Measurements from ENCODE around the gene MORN2. TPM values are rescaled to one million over a fixed set of nuclear protein-coding genes. Genes with fewer than 3 reads are reported as not detected.

The MORN2 gene
- total and polyA plus RNA-seq, 9 of the 15 experiments (the other 6 are each of a cell fraction or from before 2014, with no cell fraction given): 10.4 to 39.5 (median 20.8) TPM

DNA sequence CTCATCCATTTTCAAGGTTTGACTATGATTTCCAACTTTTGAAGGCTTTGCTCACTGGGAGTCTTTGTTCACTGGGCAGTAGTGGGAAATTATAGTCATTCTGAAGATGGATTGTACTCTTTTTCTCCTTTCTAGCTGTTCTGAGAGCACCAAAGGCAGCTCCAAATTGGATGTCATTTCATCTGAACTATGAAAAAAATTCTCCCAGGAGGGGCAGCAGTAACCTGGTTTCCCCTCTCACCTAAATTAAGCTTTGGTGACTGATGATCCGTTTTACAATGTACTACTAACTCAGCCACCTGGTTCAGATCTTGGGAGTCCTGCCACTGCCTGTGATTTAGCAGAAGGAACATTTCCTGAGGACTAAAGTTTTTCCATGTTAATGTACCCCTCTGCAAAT, 31.5 kb downstream of the MORN2 start:
- Histone ChIP-seq H3K9me3 (replicated peaks; ENCODE audit: control insufficient read depth, insufficient read depth, low read depth, low read length) (no peaks in the 10 kb centered on the region), H3K4me2 (ENCODE audit: insufficient read depth, low read length) (no peak overlapping the region), H2AFZ (ENCODE audit: low read depth, low read length) (no peak overlapping the region), H3K9me1 (ENCODE audit: control insufficient read depth, insufficient read depth, low read length) (no peaks in the 10 kb centered on the region), H3K27ac (ENCODE audit: extremely low read depth, low read depth, low read length) (no peak overlapping the region), H3K36me3 (ENCODE audit: control insufficient read depth, insufficient read depth, low read length) (no peaks in the 10 kb centered on the region), H4K20me1 (replicated peaks; ENCODE audit: control insufficient read depth, insufficient read depth, low read length) (no peaks in the 10 kb centered on the region), H3K9ac (ENCODE audit: insufficient read depth in 1 of 2, low read depth in 2 of 2, low read length in 2 of 2) (no peak overlapping the region), H3K4me1 (replicated peaks in 1 of 2; ENCODE audit: control insufficient read depth in 2 of 2, insufficient read depth in 2 of 2, low read length in 2 of 2) (no peaks in the 10 kb centered on the region), H3K27me3 (ENCODE audit: control insufficient read depth in 2 of 2, insufficient read depth in 2 of 2, low read length in 2 of 2) (no peaks in the 10 kb centered on the region; a peak in 1 of 5 replicates), H3K4me3 (no peak overlapping the region), H3K79me2 (ENCODE audit: control insufficient read depth, insufficient read depth, low read length) (no peaks in the 10 kb centered on the region)
- 0% methylated on average over 1 of the region's 1 CpG for WGBS (ENCODE audit: insufficient coverage, low coverage, missing lambda C conversion rate)
- CTCF ChIA-PET (ENCODE audit: low intra/inter-chr PET ratio): no interaction called here
- FAIRE-seq (no peak), DNase-seq (ENCODE audit: extremely low read depth in 1 of 4, low spot score in 3 of 4) (no peak), ATAC-seq (no peak)
- intact Hi-C loops (cut with micrococcal nuclease): no loop called here
- POLR2A ChIA-PET: interaction anchor here (0.5 to 1.5 kb wide), 3 partner anchors 13 to 156 kb away, joined by 3 to 5 read pairs (median 3); partner anchors contain the start of gene SRSF7
- no TSS peak for BruUV-seq (replicated peaks)
- TF ChIP-seq ZFP91 (CRISPR knock-in tag; IDR thresholded peaks at IDR 0.05): no peak
- in situ Hi-C loops (cut with MboI): no loop called here

DNA sequence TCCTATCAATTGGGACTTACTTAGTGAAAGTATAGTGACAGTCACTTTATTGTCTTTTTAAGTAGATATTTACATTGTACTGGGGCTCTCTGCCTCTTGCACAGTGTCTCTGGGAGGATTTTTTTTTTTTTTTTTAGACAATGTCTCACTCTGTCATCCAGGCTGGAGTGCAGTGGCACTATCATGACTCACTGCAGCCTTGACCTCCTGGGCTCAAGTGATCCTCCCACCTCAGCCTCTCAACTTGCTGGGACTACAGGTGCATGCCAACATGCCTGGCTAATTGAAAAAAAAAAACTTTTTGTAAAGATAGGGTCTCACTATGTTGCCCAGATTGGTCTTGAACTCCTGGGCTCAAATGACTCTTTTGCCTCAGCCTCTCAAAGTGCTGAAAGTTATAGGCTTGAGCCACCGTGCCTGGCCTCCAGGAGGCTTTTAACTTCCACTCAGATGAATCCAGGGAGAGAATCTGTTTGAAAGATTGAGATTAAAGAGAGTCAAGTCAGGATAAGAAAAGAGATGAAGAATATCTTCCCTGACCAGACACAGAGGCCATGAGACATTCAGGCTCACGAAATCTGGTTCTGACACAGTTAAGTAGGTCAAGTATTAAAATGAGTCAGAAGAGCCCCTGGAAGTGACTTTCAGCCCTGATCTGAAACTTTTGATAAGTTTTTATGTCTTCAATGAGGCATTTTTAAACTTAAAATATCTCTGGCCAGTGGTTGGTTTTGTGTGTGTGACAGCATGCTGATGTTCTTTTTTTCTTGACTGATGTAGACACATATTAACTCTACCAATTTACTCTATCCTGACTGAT, 32.2 kb downstream of the MORN2 start:
- Histone ChIP-seq H3K27me3 (ENCODE audit: control insufficient read depth in 2 of 2, insufficient read depth in 2 of 2, low read length in 2 of 2) (no peaks in the 10 kb centered on the region; a peak in 1 of 5 replicates), H3K9me3 (replicated peaks; ENCODE audit: control insufficient read depth, insufficient read depth, low read depth, low read length) (no peaks in the 10 kb centered on the region), H3K4me1 (replicated peaks in 1 of 2; ENCODE audit: control insufficient read depth in 2 of 2, insufficient read depth in 2 of 2, low read length in 2 of 2) (no peaks in the 10 kb centered on the region), H4K20me1 (replicated peaks; ENCODE audit: control insufficient read depth, insufficient read depth, low read length) (no peaks in the 10 kb centered on the region), H3K79me2 (ENCODE audit: control insufficient read depth, insufficient read depth, low read length) (no peaks in the 10 kb centered on the region), H3K9ac (ENCODE audit: insufficient read depth in 1 of 2, low read depth in 2 of 2, low read length in 2 of 2) (no peak overlapping the region), H3K27ac (ENCODE audit: extremely low read depth, low read depth, low read length) (no peak overlapping the region), H3K4me3 (no peak overlapping the region), H2AFZ (ENCODE audit: low read depth, low read length) (no peak overlapping the region), H3K36me3 (ENCODE audit: control insufficient read depth, insufficient read depth, low read length) (no peaks in the 10 kb centered on the region), H3K9me1 (ENCODE audit: control insufficient read depth, insufficient read depth, low read length) (no peaks in the 10 kb centered on the region), H3K4me2 (ENCODE audit: insufficient read depth, low read length) (no peak overlapping the region)
- BruUV-seq (replicated peaks): no TSS peak
- DNase-seq (ENCODE audit: extremely low read depth in 1 of 4, low spot score in 3 of 4) (peak in 1 of 4 experiments; percentile 31), FAIRE-seq (no peak), ATAC-seq (peak; percentile 50)
- in situ Hi-C loops (cut with MboI): no loop called here
- 4% methylated on average over 2 of the region's 2 CpGs for WGBS (ENCODE audit: insufficient coverage, low coverage, missing lambda C conversion rate)
- ChIA-PET POLR2A (interaction anchor here (1.2 to 1.5 kb wide), 2 partner anchors 13 to 28 kb away, joined by 3 to 5 read pairs; no protein-coding TSS in a partner anchor), CTCF (ENCODE audit: low intra/inter-chr PET ratio) (no interaction called here)
- intact Hi-C loops (cut with micrococcal nuclease): no loop called here
- TF ChIP-seq KDM1A (IDR thresholded peaks at IDR 0.05) (peak; percentile 59 to 62; a peak in 3 of 4 replicates), GABPA (tag; conservative IDR thresholded peaks at IDR 0.05; ENCODE audit: low read depth) (no peak), JUND (IDR thresholded peaks at IDR 0.05; ENCODE audit: borderline replicate concordance, low read depth, low read length) (peak; percentile 16; the same call in 1 of the 2 replicates), JUND (tag; IDR thresholded peaks at IDR 0.05; ENCODE audit: borderline replicate concordance, low read depth, low read length) (no peak), LARP7 (IDR thresholded peaks at IDR 0.05) (no peak), TCF3 (CRISPR knock-in tag; IDR thresholded peaks at IDR 0.05) (peak; percentile 36; the same call in 1 of the 2 replicates), TAL1 (IDR thresholded peaks at IDR 0.05) (peak; percentile 48; the same call in 1 of the 2 replicates), FOSL1 (tag; conservative IDR thresholded peaks at IDR 0.05) (0 out of 2 replicates have a peak, but pooled peaks have one; percentile 43), ZNF282 (CRISPR knock-in tag; IDR thresholded peaks at IDR 0.05) (no peak), KLF16 (IDR thresholded peaks at IDR 0.05) (0 out of 2 replicates have a peak, but pooled peaks have one; percentile 8), ZNF384 (IDR thresholded peaks at IDR 0.05; ENCODE audit: low read depth, low read length) (peak; percentile 60), ZNF121 (CRISPR knock-in tag; conservative IDR thresholded peaks at IDR 0.05) (peak; percentile 72), DPF2 (IDR thresholded peaks at IDR 0.05) (0 out of 2 replicates have a peak, but pooled peaks have one; percentile 23)
- TF ChIP-seq, protein P1, sequence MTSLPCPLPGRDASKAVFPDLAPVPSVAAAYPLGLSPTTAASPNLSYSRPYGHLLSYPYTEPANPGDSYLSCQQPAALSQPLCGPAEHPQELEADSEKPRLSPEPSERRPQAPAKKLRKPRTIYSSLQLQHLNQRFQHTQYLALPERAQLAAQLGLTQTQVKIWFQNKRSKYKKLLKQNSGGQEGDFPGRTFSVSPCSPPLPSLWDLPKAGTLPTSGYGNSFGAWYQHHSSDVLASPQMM (CRISPR knock-in tag; IDR thresholded peaks at IDR 0.05): no peak

Data from K562 (cell line).